ENCODE results near the gene STON1.

- TF ChIP-seq, protein P1, sequence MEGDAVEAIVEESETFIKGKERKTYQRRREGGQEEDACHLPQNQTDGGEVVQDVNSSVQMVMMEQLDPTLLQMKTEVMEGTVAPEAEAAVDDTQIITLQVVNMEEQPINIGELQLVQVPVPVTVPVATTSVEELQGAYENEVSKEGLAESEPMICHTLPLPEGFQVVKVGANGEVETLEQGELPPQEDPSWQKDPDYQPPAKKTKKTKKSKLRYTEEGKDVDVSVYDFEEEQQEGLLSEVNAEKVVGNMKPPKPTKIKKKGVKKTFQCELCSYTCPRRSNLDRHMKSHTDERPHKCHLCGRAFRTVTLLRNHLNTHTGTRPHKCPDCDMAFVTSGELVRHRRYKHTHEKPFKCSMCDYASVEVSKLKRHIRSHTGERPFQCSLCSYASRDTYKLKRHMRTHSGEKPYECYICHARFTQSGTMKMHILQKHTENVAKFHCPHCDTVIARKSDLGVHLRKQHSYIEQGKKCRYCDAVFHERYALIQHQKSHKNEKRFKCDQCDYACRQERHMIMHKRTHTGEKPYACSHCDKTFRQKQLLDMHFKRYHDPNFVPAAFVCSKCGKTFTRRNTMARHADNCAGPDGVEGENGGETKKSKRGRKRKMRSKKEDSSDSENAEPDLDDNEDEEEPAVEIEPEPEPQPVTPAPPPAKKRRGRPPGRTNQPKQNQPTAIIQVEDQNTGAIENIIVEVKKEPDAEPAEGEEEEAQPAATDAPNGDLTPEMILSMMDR (IDR thresholded peaks at IDR 0.05; ENCODE audit: insufficient read depth, low read length, poor library complexity, severe bottlenecking), result no peak
- TF ChIP-seq EZH2phosphoT487 (conservative IDR thresholded peaks at IDR 0.05; ENCODE audit: low read length), result no peak
Observed at GRCh38 chr2:48527226-48527885, 2.6 kb upstream of the STON1 start.
